Measurements from ENCODE around the gene NRDC. TPM values are rescaled to one million over a fixed set of nuclear protein-coding genes. Genes with fewer than 3 reads are reported as not detected.

Gene NRDC
- total RNA-seq, 1 experiment from 2014 or later = 182 TPM

- no peak overlapping the region for H3K4me2 ChIP-seq (ENCODE audit: low read length)
- H3K9ac ChIP-seq (ENCODE audit: low read length) = no peak overlapping the region
- no peak overlapping the region for H3K4me3 ChIP-seq (replicated peaks in 1 of 2; ENCODE audit: low read depth in 1 of 2, low read length in 2 of 2)
- ChIA-PET POLR2A (no interaction called here), RAD21 (ENCODE audit: low non-redundant PET in 1 of 2, low total read pairs in 2 of 2, uncharacterized antibody in 2 of 2, unreplicated experiment in 2 of 2) (no interaction called here), CTCF (no interaction called here)
- H3K9me2 ChIP-seq (ENCODE audit: insufficient read depth) = no peaks in the 10 kb centered on the region
- TF ChIP-seq YY1 (IDR thresholded peaks at IDR 0.05; ENCODE audit: extremely low read depth, insufficient replicate concordance, low read depth, low read length) = no peak
- no peak for TF ChIP-seq ELF1 (IDR thresholded peaks at IDR 0.05; ENCODE audit: borderline replicate concordance, low read depth)
- no peak for TF ChIP-seq RAD21 (IDR thresholded peaks at IDR 0.05; ENCODE audit: low read depth)
- no peak for TF ChIP-seq FOSL1 (IDR thresholded peaks at IDR 0.05; ENCODE audit: low read depth)
- TF ChIP-seq, protein P1, sequence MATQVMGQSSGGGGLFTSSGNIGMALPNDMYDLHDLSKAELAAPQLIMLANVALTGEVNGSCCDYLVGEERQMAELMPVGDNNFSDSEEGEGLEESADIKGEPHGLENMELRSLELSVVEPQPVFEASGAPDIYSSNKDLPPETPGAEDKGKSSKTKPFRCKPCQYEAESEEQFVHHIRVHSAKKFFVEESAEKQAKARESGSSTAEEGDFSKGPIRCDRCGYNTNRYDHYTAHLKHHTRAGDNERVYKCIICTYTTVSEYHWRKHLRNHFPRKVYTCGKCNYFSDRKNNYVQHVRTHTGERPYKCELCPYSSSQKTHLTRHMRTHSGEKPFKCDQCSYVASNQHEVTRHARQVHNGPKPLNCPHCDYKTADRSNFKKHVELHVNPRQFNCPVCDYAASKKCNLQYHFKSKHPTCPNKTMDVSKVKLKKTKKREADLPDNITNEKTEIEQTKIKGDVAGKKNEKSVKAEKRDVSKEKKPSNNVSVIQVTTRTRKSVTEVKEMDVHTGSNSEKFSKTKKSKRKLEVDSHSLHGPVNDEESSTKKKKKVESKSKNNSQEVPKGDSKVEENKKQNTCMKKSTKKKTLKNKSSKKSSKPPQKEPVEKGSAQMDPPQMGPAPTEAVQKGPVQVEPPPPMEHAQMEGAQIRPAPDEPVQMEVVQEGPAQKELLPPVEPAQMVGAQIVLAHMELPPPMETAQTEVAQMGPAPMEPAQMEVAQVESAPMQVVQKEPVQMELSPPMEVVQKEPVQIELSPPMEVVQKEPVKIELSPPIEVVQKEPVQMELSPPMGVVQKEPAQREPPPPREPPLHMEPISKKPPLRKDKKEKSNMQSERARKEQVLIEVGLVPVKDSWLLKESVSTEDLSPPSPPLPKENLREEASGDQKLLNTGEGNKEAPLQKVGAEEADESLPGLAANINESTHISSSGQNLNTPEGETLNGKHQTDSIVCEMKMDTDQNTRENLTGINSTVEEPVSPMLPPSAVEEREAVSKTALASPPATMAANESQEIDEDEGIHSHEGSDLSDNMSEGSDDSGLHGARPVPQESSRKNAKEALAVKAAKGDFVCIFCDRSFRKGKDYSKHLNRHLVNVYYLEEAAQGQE (IDR thresholded peaks at IDR 0.05; ENCODE audit: low read depth) = no peak
- TF ChIP-seq TCF7L2 (IDR thresholded peaks at IDR 0.05; ENCODE audit: borderline replicate concordance, extremely low read depth, insufficient read depth, insufficient read length) = no peak
- TF ChIP-seq CEBPB (IDR thresholded peaks at IDR 0.05; ENCODE audit: low read depth) = no peak
- TF ChIP-seq SRF (IDR thresholded peaks at IDR 0.05; ENCODE audit: low read depth) = no peak
- no peak for TF ChIP-seq EZH2phosphoT487 (IDR thresholded peaks at IDR 0.05; ENCODE audit: borderline replicate concordance)
- no peak for TF ChIP-seq SIN3A (IDR thresholded peaks at IDR 0.05; ENCODE audit: low read depth)
- TF ChIP-seq ZNF274 (IDR thresholded peaks at IDR 0.05; ENCODE audit: low read depth, low read length) = no peak
- TF ChIP-seq, protein P2, sequence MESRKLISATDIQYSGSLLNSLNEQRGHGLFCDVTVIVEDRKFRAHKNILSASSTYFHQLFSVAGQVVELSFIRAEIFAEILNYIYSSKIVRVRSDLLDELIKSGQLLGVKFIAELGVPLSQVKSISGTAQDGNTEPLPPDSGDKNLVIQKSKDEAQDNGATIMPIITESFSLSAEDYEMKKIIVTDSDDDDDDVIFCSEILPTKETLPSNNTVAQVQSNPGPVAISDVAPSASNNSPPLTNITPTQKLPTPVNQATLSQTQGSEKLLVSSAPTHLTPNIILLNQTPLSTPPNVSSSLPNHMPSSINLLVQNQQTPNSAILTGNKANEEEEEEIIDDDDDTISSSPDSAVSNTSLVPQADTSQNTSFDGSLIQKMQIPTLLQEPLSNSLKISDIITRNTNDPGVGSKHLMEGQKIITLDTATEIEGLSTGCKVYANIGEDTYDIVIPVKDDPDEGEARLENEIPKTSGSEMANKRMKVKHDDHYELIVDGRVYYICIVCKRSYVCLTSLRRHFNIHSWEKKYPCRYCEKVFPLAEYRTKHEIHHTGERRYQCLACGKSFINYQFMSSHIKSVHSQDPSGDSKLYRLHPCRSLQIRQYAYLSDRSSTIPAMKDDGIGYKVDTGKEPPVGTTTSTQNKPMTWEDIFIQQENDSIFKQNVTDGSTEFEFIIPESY (IDR thresholded peaks at IDR 0.05; ENCODE audit: extremely low read depth, insufficient replicate concordance, low read length) = no peak
- TF ChIP-seq SP1 (IDR thresholded peaks at IDR 0.05; ENCODE audit: low read depth) = no peak
- TF ChIP-seq CBX3 (IDR thresholded peaks at IDR 0.05; ENCODE audit: low read depth) = no peak
- no peak for TF ChIP-seq CTCF (IDR thresholded peaks at IDR 0.05 in 2 of 3, conservative IDR thresholded peaks at IDR 0.05 in 1 of 3; ENCODE audit: borderline replicate concordance in 1 of 3, insufficient read depth in 1 of 3, low read depth in 2 of 3, low read length in 2 of 3)
- no peak for TF ChIP-seq ZFX (IDR thresholded peaks at IDR 0.05)
- no peak for TF ChIP-seq EZH2 (IDR thresholded peaks at IDR 0.05)
- no peak for TF ChIP-seq MAX (IDR thresholded peaks at IDR 0.05)
- TF ChIP-seq ATF3 (IDR thresholded peaks at IDR 0.05) = no peak
- BruUV-seq (replicated peaks) = no TSS peak
- H3K36me3 ChIP-seq (ENCODE audit: control insufficient read depth in 1 of 2, insufficient read depth in 2 of 2, low read length in 2 of 2) = no peaks in the 10 kb centered on the region; a peak in 2 of 4 replicates
- H3K79me2 ChIP-seq (ENCODE audit: insufficient read depth, low read length) = peaks cover 54% of the 10 kb centered on the region
- no peak overlapping the region for H3K27ac ChIP-seq (ENCODE audit: low read depth, low read length)
- no peak overlapping the region for H2AFZ ChIP-seq (ENCODE audit: low read depth, low read length, poor library complexity, severe bottlenecking)
- intact Hi-C loops (cut with micrococcal nuclease) = no loop called here
- no peaks in the 10 kb centered on the region for H3K4me1 ChIP-seq (ENCODE audit: control insufficient read depth in 1 of 2, insufficient read depth in 2 of 2, low read length in 2 of 2)
- no peaks in the 10 kb centered on the region for H3K9me3 ChIP-seq (ENCODE audit: control insufficient read depth in 1 of 2, insufficient read depth in 1 of 2, low read depth in 1 of 2, low read length in 2 of 2)
- DNase-seq (ENCODE audit: low read depth, low spot score) (no peak), ATAC-seq (no peak)
- H4K20me1 ChIP-seq (ENCODE audit: insufficient read depth) = 0 out of 2 replicates have a peak, but pooled peaks cover 6% of the 10 kb centered on the region
- H3K27me3 ChIP-seq (ENCODE audit: insufficient read depth, low read length) = no peaks in the 10 kb centered on the region
Observed at GRCh38 chr1:51851882-51852396, 26.6 kb downstream of the NRDC start.
